ENCODE data around the gene NUP54.

The NUP54 gene

DNA sequence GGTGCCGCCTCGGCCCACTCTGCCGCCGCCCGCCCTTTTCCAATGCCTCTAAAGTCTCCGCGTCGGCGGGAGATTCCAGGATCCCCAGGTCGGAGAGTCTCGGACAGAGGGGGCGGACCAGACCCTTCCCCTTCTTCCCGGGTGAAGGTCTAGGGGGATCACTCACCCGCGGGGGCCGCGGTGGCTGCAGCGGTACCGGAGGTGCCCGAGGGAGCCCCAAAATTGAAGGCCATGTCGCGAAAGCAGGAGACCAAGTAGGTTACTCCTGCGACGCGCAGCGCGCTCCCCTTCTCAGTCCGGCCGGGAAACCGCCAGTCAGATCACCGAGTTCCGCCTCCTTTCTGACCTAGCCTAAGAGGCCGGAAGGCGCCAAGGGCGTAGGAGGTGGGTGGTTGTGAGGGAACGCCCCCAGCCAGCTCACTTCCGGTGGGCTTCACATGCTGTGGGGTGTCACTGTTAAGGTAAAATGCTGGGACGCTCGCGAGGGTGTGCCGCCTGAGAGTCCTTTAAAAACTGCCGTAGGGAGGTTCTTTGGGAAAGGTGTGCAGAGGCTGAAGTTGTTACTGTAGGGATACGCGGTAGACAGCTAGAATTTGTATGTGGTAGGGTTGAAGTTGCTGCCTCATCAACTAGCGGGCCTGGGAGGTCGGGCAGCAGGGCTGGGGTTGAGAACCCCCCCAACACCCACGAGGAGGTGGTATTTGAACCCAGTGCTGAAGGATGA lies at the start of gene NUP54:
TSS of gene NUP54 (minus strand) at position 256 of the 724 bp plus-strand sequence. CDS start at position 233, 23 bp downstream.
- DNase-seq: peak; percentile 76

- no peak for DNase-seq
These were observed 49.0 kb upstream of the NUP54 start for GRCh38 chr4:76197031-76197743.

DNA sequence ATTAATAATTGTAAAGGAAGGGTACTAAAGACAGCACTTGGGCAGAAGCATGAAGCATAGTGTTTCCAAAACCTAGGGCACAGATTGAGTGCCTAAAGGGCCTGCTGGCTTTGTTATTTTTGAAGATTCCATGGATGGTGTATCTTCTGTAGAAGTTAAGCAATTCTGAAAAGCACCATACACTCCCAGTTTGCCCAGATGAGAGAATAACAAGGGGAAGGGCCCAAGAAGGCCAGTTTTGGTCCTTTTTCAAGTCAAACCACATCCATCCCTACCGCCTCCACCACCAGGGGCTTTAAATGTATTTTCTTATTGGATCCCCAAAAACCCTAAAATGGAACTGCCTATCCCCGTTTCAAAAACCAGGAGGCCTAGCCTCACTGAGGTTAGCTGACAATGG lies 48.2 kb upstream of the NUP54 start:
- no peak for DNase-seq

DNA sequence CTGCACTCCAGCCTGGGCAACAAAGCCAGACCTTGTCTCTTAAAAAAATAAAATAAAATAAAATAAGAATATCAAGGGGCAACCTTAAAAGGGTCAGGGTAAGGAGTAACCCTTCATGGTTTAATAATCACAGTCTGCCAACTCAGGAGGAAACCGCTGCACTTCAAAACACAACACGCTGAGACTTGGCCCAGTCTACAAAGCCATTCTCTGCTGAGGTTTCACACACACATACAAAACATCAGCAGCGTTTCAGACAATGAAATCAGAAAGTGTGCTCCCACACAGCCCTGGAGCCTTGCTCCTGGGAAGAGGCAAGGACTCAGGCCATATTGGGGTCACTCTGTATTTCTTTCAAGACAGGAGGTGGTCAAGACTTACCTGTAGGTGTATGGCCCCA lies 47.1 kb upstream of the NUP54 start:
- DNase-seq: no peak

GRCh38 chr4:76194325-76194724 lies 46.1 kb upstream of the NUP54 start:
- no peak for DNase-seq

DNA sequence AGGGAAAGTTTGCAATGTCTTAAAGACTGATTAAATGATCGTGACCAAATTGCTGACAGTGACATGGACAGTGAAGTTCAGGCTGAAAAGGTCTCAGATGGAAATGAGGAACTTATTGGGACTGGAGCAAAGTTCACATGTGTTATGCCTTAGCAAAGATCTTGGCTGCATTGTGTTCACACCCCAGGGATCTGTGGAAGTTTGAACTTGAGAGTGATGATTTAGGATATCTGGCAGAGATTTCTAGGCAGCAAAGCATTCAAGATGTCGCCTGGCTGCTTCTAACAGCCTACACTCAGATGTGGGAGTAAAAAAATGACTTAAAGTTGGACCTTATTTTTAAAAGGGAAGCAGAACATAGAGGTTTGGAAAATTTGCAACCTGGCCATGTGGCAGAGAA lies 44.0 kb upstream of the NUP54 start:
- DNase-seq: no peak

- DNase-seq: no peak
These were observed 40.4 kb upstream of the NUP54 start for GRCh38 chr4:76188557-76188956.

GRCh38 chr4:76188149-76188548 lies 40.0 kb upstream of the NUP54 start:
- no peak for DNase-seq

- no peak for DNase-seq
These were observed 39.0 kb upstream of the NUP54 start for GRCh38 chr4:76187152-76187551.

DNA sequence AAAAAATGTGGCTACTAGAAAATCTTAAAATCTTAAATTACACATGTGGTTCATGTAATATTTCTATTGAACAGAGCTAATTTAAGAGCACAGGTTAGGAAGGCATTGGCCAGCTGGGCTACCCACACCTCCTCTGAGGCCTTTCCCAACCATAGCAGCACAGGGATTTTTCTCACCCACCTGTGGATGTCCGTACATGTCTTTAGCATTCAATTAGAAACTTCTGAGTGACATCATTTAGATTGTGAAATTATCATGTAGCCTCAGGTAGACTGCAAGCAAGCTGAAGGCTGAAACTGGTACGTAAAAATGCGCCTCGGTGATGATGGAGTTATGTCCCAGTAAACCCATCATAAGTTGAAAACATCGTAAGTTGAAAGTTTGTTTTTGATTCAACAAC lies 34.3 kb upstream of the NUP54 start:
- no peak for DNase-seq

- peak; percentile 52 for DNase-seq
These were observed 31.5 kb upstream of the NUP54 start for GRCh38 chr4:76179398-76180318.

GRCh38 chr4:76178296-76178695 lies 30.1 kb upstream of the NUP54 start:
- DNase-seq: no peak

- DNase-seq: no peak
These were observed 29.5 kb upstream of the NUP54 start for GRCh38 chr4:76177709-76178108.

DNA sequence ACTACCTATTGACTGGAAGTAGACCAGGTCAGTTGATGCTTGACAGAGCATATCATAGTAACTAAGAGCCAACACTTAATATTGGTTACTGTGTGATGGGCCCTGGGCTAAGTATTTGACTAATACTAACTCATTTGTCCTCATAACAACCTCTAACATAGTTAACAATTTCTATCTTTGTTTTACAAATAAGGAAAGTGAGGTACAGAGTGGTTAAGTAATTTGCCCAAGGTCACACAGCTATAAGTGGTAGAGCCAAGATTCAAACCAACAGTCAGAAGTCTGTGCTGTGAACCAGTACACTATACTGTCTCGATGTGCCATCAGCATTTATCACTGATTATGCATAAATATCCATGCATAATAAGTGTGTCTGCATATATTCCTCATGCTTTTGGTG lies 27.1 kb upstream of the NUP54 start:
- no peak for DNase-seq

- DNase-seq: no peak
These were observed 26.0 kb upstream of the NUP54 start for GRCh38 chr4:76174216-76174615.

DNA sequence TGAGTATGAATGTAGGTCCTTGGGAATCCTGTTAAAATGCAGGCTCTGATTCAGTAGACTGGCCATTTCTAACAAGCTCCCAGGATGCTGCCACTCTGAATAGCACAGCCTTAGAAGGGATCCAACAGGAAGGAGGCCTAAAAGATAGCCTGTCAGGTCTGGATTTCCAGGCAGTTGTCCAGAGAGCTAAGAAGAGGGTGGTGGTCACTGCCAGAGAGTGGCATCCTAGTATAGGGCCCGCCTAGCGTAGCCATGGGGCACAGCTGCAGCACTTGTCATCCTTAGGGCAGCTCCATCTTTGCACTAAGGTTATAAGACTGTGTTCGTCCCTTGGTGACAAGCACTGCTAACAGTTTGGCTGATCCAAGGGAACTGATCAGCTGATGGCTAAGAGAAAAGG lies 20.5 kb upstream of the NUP54 start:
- DNase-seq: no peak

GRCh38 chr4:76166480-76166879 lies 18.3 kb upstream of the NUP54 start:
- DNase-seq: no peak

DNA sequence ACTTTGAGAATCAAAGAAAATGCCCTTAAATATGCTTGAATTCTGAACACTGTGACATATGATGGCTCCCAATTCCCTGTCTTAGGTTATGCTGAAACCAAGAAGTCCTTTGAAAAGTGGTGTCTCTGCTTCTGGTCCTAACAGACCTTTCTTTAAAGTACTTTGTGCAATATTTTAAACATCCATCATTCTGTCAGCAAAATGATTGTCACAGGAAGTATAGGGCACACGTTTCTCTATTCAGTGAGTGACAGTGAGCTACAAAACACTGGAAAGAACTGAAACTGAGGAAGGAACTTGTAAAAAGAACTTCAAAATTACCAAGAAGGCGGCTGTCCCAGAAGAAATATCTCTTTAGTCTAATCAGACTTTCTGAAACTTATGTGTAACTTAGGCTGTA lies 12.2 kb upstream of the NUP54 start:
- no peak for DNase-seq

DNA sequence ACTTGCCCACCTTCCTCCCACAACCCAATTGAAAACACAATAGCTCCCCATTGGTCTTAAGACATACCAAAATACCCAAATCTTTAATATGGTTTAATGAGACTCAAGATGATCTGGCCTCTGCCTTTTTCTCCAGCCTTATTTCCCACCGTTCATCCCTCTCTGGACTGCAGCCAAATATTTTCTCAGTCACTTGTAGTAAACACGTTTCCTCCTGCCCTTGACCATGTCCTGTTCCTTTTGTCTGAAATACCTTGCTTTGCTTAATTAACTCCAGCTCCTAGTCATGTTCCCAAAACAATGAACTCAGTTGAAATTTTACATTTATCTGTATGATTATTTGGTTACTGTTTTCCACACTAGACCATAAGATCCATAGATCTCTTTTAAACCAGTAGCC lies 8.4 kb upstream of the NUP54 start:
- DNase-seq: no peak

DNA sequence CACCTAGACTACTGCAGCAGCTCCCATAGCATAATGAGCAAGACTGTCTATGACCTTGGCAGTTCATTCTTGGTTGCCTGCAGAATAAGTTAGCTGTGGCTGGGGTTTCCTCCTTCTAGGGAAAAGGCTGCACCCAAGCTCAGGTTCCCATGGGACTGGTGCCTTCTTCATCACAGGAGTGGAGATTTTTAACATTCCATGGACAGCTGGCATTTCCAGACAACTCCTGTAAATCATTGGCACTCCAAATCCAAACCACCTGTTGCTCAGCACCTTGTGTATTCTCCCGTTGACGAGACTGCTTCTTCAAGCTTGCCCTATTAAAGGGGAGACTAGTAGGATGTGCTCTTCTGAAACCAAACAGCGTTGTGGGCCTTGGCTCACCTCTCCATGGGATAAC lies 7.8 kb upstream of the NUP54 start:
- DNase-seq: no peak

GRCh38 chr4:76153356-76153755 lies 5.2 kb upstream of the NUP54 start:
- no peak for DNase-seq

DNA sequence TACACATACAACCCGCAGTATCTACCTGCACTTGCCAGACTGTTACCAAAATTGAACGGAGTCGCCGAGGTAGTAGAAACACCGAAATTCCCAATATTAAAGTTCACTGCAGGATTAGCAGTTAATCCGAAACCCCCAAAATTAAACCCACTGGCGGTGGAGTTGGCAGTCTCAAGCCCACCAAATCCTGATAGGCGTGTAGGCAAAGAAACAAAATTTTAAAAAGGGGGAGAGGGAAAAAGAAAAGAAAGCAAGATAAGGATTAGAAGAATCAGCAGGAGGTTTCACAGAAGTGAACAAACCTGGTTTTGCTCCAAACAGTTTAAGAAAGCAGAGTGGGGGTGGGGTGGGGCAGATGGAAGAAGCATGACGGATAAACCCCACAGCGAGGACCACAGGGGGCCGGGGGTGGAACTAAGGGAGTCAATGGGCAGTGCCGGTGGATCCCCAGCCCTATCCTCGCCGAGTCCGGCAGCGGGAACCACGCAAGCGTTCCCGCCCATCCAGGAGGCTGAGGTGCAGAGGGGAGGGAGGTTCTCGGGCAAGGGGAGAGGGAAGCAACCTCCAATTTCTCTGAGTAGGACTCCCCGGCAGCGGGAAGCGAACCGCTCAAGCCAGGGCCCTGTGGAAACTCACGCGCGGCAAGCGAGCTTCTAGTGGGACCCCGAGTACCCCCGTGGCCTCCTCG lies 599 bp downstream of the NUP54 start:
- DNase-seq: peak; percentile 27

DNA sequence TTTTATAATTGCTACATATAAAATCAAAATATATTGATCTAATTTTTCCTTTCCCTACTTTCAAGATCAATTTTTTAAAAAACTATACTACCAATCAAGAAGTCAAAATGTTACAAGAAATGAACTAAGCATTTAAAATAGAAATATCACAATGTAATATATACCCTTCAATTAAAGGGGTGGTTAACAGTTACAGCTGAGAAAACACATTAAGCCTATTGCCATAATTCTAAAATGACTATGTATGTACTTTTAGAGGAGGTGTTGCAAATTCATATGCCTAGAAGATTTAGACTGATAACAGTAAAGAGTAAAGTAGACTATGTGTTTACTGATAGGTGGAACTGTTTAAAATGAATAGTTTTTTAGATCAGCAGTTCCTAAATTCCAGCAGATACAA lies 3.7 kb downstream of the NUP54 start:
- no peak for DNase-seq

All from NCI-H1105 (cell line).